Sigmoid colon (tissue), 7 donors: ENCODE measurements around the gene DESI1. TPM values are rescaled to one million over a fixed set of nuclear protein-coding genes. Genes with fewer than 3 reads are reported as not detected.

Experiments
- DNase-seq: peaks from one replicate; pipeline ENCODE4 v3.0.0-alpha.2; 2019
- H3K27ac ChIP-seq, 4 donors: fragments of 200-600 bp; sonication (generic); one replicate each; pipeline ENCODE4 v1.5.1; 2016 to 2019; ENCODE audit warnings: mild to moderate bottlenecking in 1 of 4
- H3K27me3 ChIP-seq, 3 donors: fragments of 200-600 bp; sonication (generic); one replicate each; pipeline ENCODE4 v1.5.1; 2019; ENCODE audit warnings: mild to moderate bottlenecking in 1 of 3
- H3K36me3 ChIP-seq, 4 donors: fragments of 200-600 bp; sonication (generic); one replicate each; pipeline ENCODE4 v1.5.1; 2016 to 2019
- H3K4me1 ChIP-seq, 4 donors: fragments of 200-600 bp; sonication (generic); one replicate each; pipeline ENCODE4 v1.5.1; 2017 to 2019
- H3K4me3 ChIP-seq, 4 donors: fragments of 200-600 bp; sonication (generic); one replicate each; pipeline ENCODE4 v1.5.1; 2017 to 2019; ENCODE audit warnings: mild to moderate bottlenecking in 2 of 4, moderate library complexity in 1 of 4
- H3K9me3 ChIP-seq, 4 donors: fragments of 200-600 bp in 3 of 4; sonication (generic) in 3 of 4; one replicate each; pipeline versions ENCODE4 v1.5.1 to v1.6.1; 2013 to 2019
- CTCF ChIP-seq, 4 experiments: fragments of 450-650 bp in 3 of 4; fragments of 200-600 bp in 1 of 4; IDR thresholded peaks; one replicate each; pipeline ENCODE4 v1.5.1; 2016 to 2019; ENCODE audit warnings: antibody characterized with exemption in 4 of 4, mild to moderate bottlenecking in 3 of 4, moderate library complexity in 2 of 4
- EP300 ChIP-seq, 4 donors: sonication (generic); formaldehyde crosslinking; IDR thresholded peaks; one replicate each; pipeline ENCODE4 v1.6.1; 2017; ENCODE audit warnings: antibody characterized with exemption in 4 of 4
- POLR2A ChIP-seq, 2 donors: fragments of 450-650 bp; IDR thresholded peaks; one replicate each; pipeline ENCODE4 v1.6.1; 2016; ENCODE audit warnings: antibody characterized with exemption in 2 of 2, mild to moderate bottlenecking in 2 of 2, moderate library complexity in 2 of 2
- POLR2AphosphoS5 ChIP-seq, 4 donors: sonication (generic); formaldehyde crosslinking; IDR thresholded peaks; one replicate each; pipeline ENCODE4 v1.6.1; 2017; ENCODE audit warnings: antibody characterized with exemption in 4 of 4
- WGBS, 2 donors: extraction: QIAGEN DNeasy Blood & Tissue Kit; methylation state at CpG; one replicate each; pipeline ENCODE4 v1.1.7; 2013; 5-methylcytosine and 5-hydroxymethylcytosine counted together
- intact Hi-C: fragments of 100-400 bp; cut with DNase I; formaldehyde crosslinking; loops from one replicate; pipeline ENCODE4 v1.15.1; 2023
- polyA plus RNA-seq, 3 donors: library from polyadenylated mRNA; stranded (reverse); fragments of 200-250 nt; gene quantifications; one replicate each; pipeline ENCODE4 v1.2.3, GENCODE V29; 2013
- total RNA-seq, 4 donors: library from RNA; depleted of rRNA; stranded (reverse); fragments of >200 nt; gene quantifications; one replicate each; pipeline ENCODE4 v1.1.0, GENCODE V29; 2016
- donor health status: healthy with polysubstance abuse.
- donor health status: Bipolar disorder and iron deficiency.
- donor health status: healthy.

The DESI1 gene
- total and polyA plus RNA-seq, 7 donors = 10.2 to 29.1 (median 14.3) TPM

- intact Hi-C loops = loop anchor here (10.0 kb wide), 1 partner anchor 194 kb away; no protein-coding TSS in a partner anchor
- TF ChIP-seq POLR2AphosphoS5 (IDR thresholded peaks at IDR 0.05) (no peak), CTCF (IDR thresholded peaks at IDR 0.05) (no peak), POLR2A (IDR thresholded peaks at IDR 0.05) (no peak), EP300 (IDR thresholded peaks at IDR 0.05) (no peak)
- Histone ChIP-seq H3K27me3 (no peaks in the 10 kb centered on the region), H3K9me3 (no peaks in the 10 kb centered on the region), H3K27ac (no peak overlapping the region), H3K4me1 (no peaks in the 10 kb centered on the region), H3K4me3 (no peak overlapping the region), H3K36me3 (peaks cover 0 to 41% (median 15%) of the 10 kb centered on the region in 4 donors)
- 87 to 90% methylated on average over 8 of the region's 8 CpGs for WGBS, 2 donors
- DNase-seq = no peak
These were observed 21.8 kb downstream of the DESI1 start for GRCh38 chr22:41598891-41599635.

GRCh38 chr22:41598081-41598480, 22.8 kb downstream of the DESI1 start:
- peaks cover 0 to 31% (median 14%) of the 10 kb centered on the region in 4 donors for H3K36me3 ChIP-seq
- H3K4me1 ChIP-seq = no peaks in the 10 kb centered on the region
- no peak overlapping the region for H3K27ac ChIP-seq
- no peak overlapping the region for H3K4me3 ChIP-seq
- WGBS, 2 donors = 90 to 91% methylated on average over 5 of the region's 5 CpGs
- no peaks in the 10 kb centered on the region for H3K27me3 ChIP-seq
- intact Hi-C loops = loop anchor here (10.0 kb wide), 1 partner anchor 193 kb away; no protein-coding TSS in a partner anchor
- DNase-seq = no peak
- H3K9me3 ChIP-seq = no peaks in the 10 kb centered on the region
- TF ChIP-seq POLR2AphosphoS5 (IDR thresholded peaks at IDR 0.05) = no peak
- TF ChIP-seq POLR2A (IDR thresholded peaks at IDR 0.05) = no peak
- no peak for TF ChIP-seq EP300 (IDR thresholded peaks at IDR 0.05)
- TF ChIP-seq CTCF (IDR thresholded peaks at IDR 0.05) = no peak

- WGBS, 2 donors = 82 to 94% methylated on average over 2 of the region's 2 CpGs
- H3K9me3 ChIP-seq = no peaks in the 10 kb centered on the region
- H3K4me3 ChIP-seq = no peak overlapping the region
- DNase-seq = no peak
- H3K27ac ChIP-seq = peak overlapping the region in 1 of 4 donors; percentile 13
- no peaks in the 10 kb centered on the region for H3K4me1 ChIP-seq
- H3K27me3 ChIP-seq = no peaks in the 10 kb centered on the region
- TF ChIP-seq CTCF (IDR thresholded peaks at IDR 0.05) (peak in 1 of 4 experiments; percentile 23), POLR2AphosphoS5 (IDR thresholded peaks at IDR 0.05) (no peak), EP300 (IDR thresholded peaks at IDR 0.05) (no peak), POLR2A (IDR thresholded peaks at IDR 0.05) (no peak)
- H3K36me3 ChIP-seq = peaks cover 0 to 26% (median 12%) of the 10 kb centered on the region in 4 donors
- intact Hi-C loops = loop anchor here (2.0 to 10.0 kb wide), 2 partner anchors 53 to 193 kb away; partner anchors contain the start of gene POLR3H
These were observed 23.2 kb downstream of the DESI1 start for GRCh38 chr22:41597635-41597953.

GRCh38 chr22:41596776-41597634, 23.8 kb downstream of the DESI1 start:
- Histone ChIP-seq H3K36me3 (peaks cover 0 to 21% (median 10%) of the 10 kb centered on the region in 4 donors), H3K27ac (peak overlapping the region in 1 of 4 donors; percentile 13), H3K9me3 (no peaks in the 10 kb centered on the region), H3K4me1 (no peaks in the 10 kb centered on the region), H3K27me3 (no peaks in the 10 kb centered on the region), H3K4me3 (no peak overlapping the region)
- 31 to 53% methylated on average over 13 of the region's 13 CpGs for WGBS, 2 donors
- TF ChIP-seq CTCF (IDR thresholded peaks at IDR 0.05) (peak; percentile 61 to 81 (median 71)), POLR2AphosphoS5 (IDR thresholded peaks at IDR 0.05) (peak in 2 of 4 donors; percentile 21 to 32), EP300 (IDR thresholded peaks at IDR 0.05) (no peak), POLR2A (IDR thresholded peaks at IDR 0.05) (no peak)
- peak; percentile 79 for DNase-seq
- intact Hi-C loops = loop anchor here (2.0 to 10.0 kb wide), 2 partner anchors 52 to 192 kb away; partner anchors contain the start of gene POLR3H
